A673 (cell line): ENCODE data around the gene AADACL2.

ENCODE experiments used
- EZH2 ChIP-seq: fragments of 200-600 bp; sonication (generic); IDR thresholded peaks from 2 replicates; pipeline ENCODE4 v1.6.1; 2017; ENCODE audit warnings: borderline replicate concordance, low read depth, mild to moderate bottlenecking, mixed read lengths, antibody characterized with exemption, low read length; ENCODE audit not compliant: poor library complexity, severe bottlenecking
- TF ChIP-seq, protein P1 (sequence below): fragments of 300-800, 200-600 bp; sonication (generic); conservative IDR thresholded peaks from 2 replicates; pipeline ENCODE4 v1.5.1; 2017; ENCODE audit warnings: low read depth, mild to moderate bottlenecking, antibody characterized with exemption, low read length, moderate library complexity, mixed read lengths

DNA sequence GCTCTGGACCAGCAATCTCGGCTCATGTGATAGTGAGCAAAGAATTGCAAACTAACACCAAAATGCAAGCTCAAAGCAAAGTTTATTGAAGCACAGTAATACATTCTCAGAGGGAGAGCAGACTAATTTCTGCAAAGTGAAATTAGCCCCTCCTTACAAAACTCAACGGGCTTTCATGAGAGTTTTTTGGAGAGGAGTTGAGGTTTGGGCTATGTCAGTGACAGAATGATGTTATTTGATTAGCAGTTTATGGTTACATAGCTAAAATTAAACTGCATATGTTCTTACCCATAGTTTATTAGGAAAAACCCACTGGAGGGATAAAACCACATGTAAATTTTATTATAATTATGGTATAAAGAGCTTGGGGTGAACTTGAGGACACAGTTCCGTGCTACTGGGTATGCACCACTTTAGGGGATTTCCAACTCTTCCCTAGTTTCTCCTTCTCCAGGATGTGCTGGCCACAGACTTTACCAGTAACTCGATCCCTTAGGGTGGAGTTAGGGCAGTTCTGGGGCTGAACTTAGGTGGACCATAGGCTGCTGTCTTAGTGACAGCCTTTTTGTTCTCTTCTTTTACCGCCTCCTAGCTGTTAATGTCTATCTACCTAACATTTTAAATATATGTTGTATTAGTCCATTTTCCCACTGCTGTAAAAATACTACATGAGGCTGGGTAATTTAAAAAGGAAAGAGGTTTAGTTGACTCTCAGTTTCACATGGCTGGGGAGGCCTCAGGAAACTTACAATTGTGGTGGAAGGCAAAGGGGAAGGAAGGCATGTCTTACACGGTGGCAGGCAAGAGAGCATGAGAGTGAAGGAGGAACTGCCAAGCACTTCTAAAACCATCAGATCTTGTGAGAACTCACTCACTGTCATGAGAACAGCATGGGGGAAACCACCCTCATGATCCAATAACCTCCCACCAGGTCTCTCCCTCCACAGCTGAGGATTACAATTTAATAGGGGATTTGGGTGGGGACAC, 8.9 kb upstream of the AADACL2 start:
- TF ChIP-seq, protein P1, sequence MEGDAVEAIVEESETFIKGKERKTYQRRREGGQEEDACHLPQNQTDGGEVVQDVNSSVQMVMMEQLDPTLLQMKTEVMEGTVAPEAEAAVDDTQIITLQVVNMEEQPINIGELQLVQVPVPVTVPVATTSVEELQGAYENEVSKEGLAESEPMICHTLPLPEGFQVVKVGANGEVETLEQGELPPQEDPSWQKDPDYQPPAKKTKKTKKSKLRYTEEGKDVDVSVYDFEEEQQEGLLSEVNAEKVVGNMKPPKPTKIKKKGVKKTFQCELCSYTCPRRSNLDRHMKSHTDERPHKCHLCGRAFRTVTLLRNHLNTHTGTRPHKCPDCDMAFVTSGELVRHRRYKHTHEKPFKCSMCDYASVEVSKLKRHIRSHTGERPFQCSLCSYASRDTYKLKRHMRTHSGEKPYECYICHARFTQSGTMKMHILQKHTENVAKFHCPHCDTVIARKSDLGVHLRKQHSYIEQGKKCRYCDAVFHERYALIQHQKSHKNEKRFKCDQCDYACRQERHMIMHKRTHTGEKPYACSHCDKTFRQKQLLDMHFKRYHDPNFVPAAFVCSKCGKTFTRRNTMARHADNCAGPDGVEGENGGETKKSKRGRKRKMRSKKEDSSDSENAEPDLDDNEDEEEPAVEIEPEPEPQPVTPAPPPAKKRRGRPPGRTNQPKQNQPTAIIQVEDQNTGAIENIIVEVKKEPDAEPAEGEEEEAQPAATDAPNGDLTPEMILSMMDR, result no peak
- no peak for TF ChIP-seq EZH2
